Measurements from ENCODE around the gene MARCHF2. TPM values are rescaled to one million over a fixed set of nuclear protein-coding genes. Genes with fewer than 3 reads are reported as not detected.
"Not testable (repeated sequence)": the region's sequence is repeated elsewhere in the genome, so short reads cannot be mapped to it uniquely, and the experiment has no call there.

MARCHF2 gene
- total RNA-seq, 1 experiment from 2014 or later = 10.1 TPM

- DNase-seq = no peak
- no peak overlapping the region for H3K9ac ChIP-seq (ENCODE audit: low read length)
- no peaks in the 10 kb centered on the region for H3K9me3 ChIP-seq (ENCODE audit: low read length)
- H3K4me3 ChIP-seq (ENCODE audit: low read length) = no peak overlapping the region
- no peak overlapping the region for H2AFZ ChIP-seq (ENCODE audit: low read length)
- no peaks in the 10 kb centered on the region for H3K36me3 ChIP-seq (ENCODE audit: insufficient read depth, low read length)
- H3K27me3 ChIP-seq (ENCODE audit: low read length) = no peaks in the 10 kb centered on the region
- no peaks in the 10 kb centered on the region for H3K9me2 ChIP-seq (replicated peaks; ENCODE audit: insufficient read depth, low read length)
- H4K20me1 ChIP-seq (ENCODE audit: insufficient read depth, low read depth, low read length) = no peaks in the 10 kb centered on the region
- no peaks in the 10 kb centered on the region; the same call in 1 of the 2 replicates for H3K4me1 ChIP-seq (ENCODE audit: low read length)
- H3K27ac ChIP-seq (ENCODE audit: low read length) = no peak overlapping the region
- H3K4me2 ChIP-seq (ENCODE audit: low read depth, low read length, poor library complexity, severe bottlenecking) = no peak overlapping the region
- no peaks in the 10 kb centered on the region for H3K79me2 ChIP-seq (ENCODE audit: low read length)
These were observed 16.7 kb downstream of the MARCHF2 start for GRCh38 chr19:8429826-8430225.

GRCh38 chr19:8430650-8431049, 17.5 kb downstream of the MARCHF2 start:
- Histone ChIP-seq H3K4me2 (ENCODE audit: low read depth, low read length, poor library complexity, severe bottlenecking) (no peak overlapping the region), H4K20me1 (ENCODE audit: insufficient read depth, low read depth, low read length) (no peaks in the 10 kb centered on the region), H3K9me2 (replicated peaks; ENCODE audit: insufficient read depth, low read length) (no peaks in the 10 kb centered on the region), H3K9me3 (ENCODE audit: low read length) (no peaks in the 10 kb centered on the region), H3K79me2 (ENCODE audit: low read length) (no peaks in the 10 kb centered on the region), H3K9ac (ENCODE audit: low read length) (no peak overlapping the region), H3K36me3 (ENCODE audit: insufficient read depth, low read length) (no peaks in the 10 kb centered on the region), H3K4me1 (ENCODE audit: low read length) (no peaks in the 10 kb centered on the region; the same call in 1 of the 2 replicates), H3K27me3 (ENCODE audit: low read length) (no peaks in the 10 kb centered on the region), H2AFZ (ENCODE audit: low read length) (no peak overlapping the region), H3K4me3 (ENCODE audit: low read length) (no peak overlapping the region), H3K27ac (ENCODE audit: low read length) (no peak overlapping the region)
- peak; percentile 16 for DNase-seq

- no peak for DNase-seq
- Histone ChIP-seq H3K9me2 (replicated peaks; ENCODE audit: insufficient read depth, low read length) (no peaks in the 10 kb centered on the region), H3K4me3 (ENCODE audit: low read length) (no peak overlapping the region), H3K9ac (ENCODE audit: low read length) (no peak overlapping the region), H3K4me1 (ENCODE audit: low read length) (no peaks in the 10 kb centered on the region; the same call in 1 of the 2 replicates), H3K36me3 (ENCODE audit: insufficient read depth, low read length) (no peaks in the 10 kb centered on the region), H3K4me2 (ENCODE audit: low read depth, low read length, poor library complexity, severe bottlenecking) (no peak overlapping the region), H3K27me3 (ENCODE audit: low read length) (no peaks in the 10 kb centered on the region), H4K20me1 (ENCODE audit: insufficient read depth, low read depth, low read length) (no peaks in the 10 kb centered on the region), H2AFZ (ENCODE audit: low read length) (no peak overlapping the region), H3K79me2 (ENCODE audit: low read length) (no peaks in the 10 kb centered on the region), H3K9me3 (ENCODE audit: low read length) (no peaks in the 10 kb centered on the region), H3K27ac (ENCODE audit: low read length) (no peak overlapping the region)
These were observed 25.1 kb downstream of the MARCHF2 start for GRCh38 chr19:8438236-8438635.

- H3K4me3 ChIP-seq (ENCODE audit: low read length) = no peak overlapping the region
- peaks cover 22% of the 10 kb centered on the region for H3K79me2 ChIP-seq (ENCODE audit: low read length)
- no peak overlapping the region for H3K27ac ChIP-seq (ENCODE audit: low read length)
- no peaks in the 10 kb centered on the region for H3K9me3 ChIP-seq (ENCODE audit: low read length)
- H3K4me2 ChIP-seq (ENCODE audit: low read depth, low read length, poor library complexity, severe bottlenecking) = no peak overlapping the region
- no peak overlapping the region for H3K9ac ChIP-seq (ENCODE audit: low read length)
- no peak overlapping the region for H2AFZ ChIP-seq (ENCODE audit: low read length)
- DNase-seq = no peak
- H3K9me2 ChIP-seq (replicated peaks; ENCODE audit: insufficient read depth, low read length) = no peaks in the 10 kb centered on the region
- H3K36me3 ChIP-seq (ENCODE audit: insufficient read depth, low read length) = peaks cover 7% of the 10 kb centered on the region
- peaks cover 17% of the 10 kb centered on the region for H4K20me1 ChIP-seq (ENCODE audit: insufficient read depth, low read depth, low read length)
- H3K4me1 ChIP-seq (ENCODE audit: low read length) = peaks cover 17% of the 10 kb centered on the region
- H3K27me3 ChIP-seq (ENCODE audit: low read length) = no peaks in the 10 kb centered on the region
These were observed 28.8 kb downstream of the MARCHF2 start for GRCh38 chr19:8441725-8442544.

- Histone ChIP-seq H3K4me3 (ENCODE audit: low read length) (peak overlapping the region; percentile 97), H3K36me3 (ENCODE audit: insufficient read depth, low read length) (peaks cover 15% of the 10 kb centered on the region), H3K9ac (ENCODE audit: low read length) (peak overlapping the region; percentile 100), H3K4me2 (ENCODE audit: low read depth, low read length, poor library complexity, severe bottlenecking) (peak overlapping the region; percentile 79), H4K20me1 (ENCODE audit: insufficient read depth, low read depth, low read length) (peaks cover 33% of the 10 kb centered on the region), H2AFZ (ENCODE audit: low read length) (peak overlapping the region; percentile 68), H3K4me1 (ENCODE audit: low read length) (peaks cover 30% of the 10 kb centered on the region), H3K79me2 (ENCODE audit: low read length) (peaks cover 44% of the 10 kb centered on the region)
- H3K27me3 ChIP-seq (ENCODE audit: low read length); H3K9me3 ChIP-seq (ENCODE audit: low read length); H3K9me2 ChIP-seq (replicated peaks; ENCODE audit: insufficient read depth, low read length); H3K27ac ChIP-seq (ENCODE audit: low read length); DNase-seq: not testable (repeated sequence)
These were observed 31.1 kb downstream of the MARCHF2 start for GRCh38 chr19:8444140-8444676.

GRCh38 chr19:8444677-8445487, 31.8 kb downstream of the MARCHF2 start, which contains the start of gene HNRNPM:
TSS of gene HNRNPM (plus strand) at chr19:8444975. CDS start at chr19:8444999, 24 bp downstream.
- DNase-seq = peak; percentile 99
- Histone ChIP-seq H3K4me3 (ENCODE audit: low read length) (peak within 1 kb of the TSS; percentile 97), H3K9ac (ENCODE audit: low read length) (peak within 1 kb of the TSS; percentile 100), H2AFZ (ENCODE audit: low read length) (peak within 1 kb of the TSS; percentile 68), H3K4me2 (ENCODE audit: low read depth, low read length, poor library complexity, severe bottlenecking) (peak within 1 kb of the TSS; percentile 79), H3K27me3 (ENCODE audit: low read length) (no peaks in the 10 kb centered on the region), H3K4me1 (ENCODE audit: low read length) (peaks cover 30% of the 10 kb centered on the region), H4K20me1 (ENCODE audit: insufficient read depth, low read depth, low read length) (peaks cover 37% of the 10 kb centered on the region), H3K79me2 (ENCODE audit: low read length) (peaks cover 51% of the 10 kb centered on the region), H3K9me2 (replicated peaks; ENCODE audit: insufficient read depth, low read length) (no peaks in the 10 kb centered on the region), H3K9me3 (ENCODE audit: low read length) (no peaks in the 10 kb centered on the region), H3K27ac (ENCODE audit: low read length) (peak within 1 kb of the TSS; percentile 76), H3K36me3 (ENCODE audit: insufficient read depth, low read length) (peaks cover 15% of the 10 kb centered on the region)

GRCh38 chr19:8445488-8446001, 32.4 kb downstream of the MARCHF2 start:
- H3K27ac ChIP-seq (ENCODE audit: low read length) = peak overlapping the region; percentile 76
- DNase-seq = peak; percentile 82
- no peak overlapping the region; the same call in 1 of the 2 replicates for H2AFZ ChIP-seq (ENCODE audit: low read length)
- no peaks in the 10 kb centered on the region for H3K27me3 ChIP-seq (ENCODE audit: low read length)
- H3K9me2 ChIP-seq (replicated peaks; ENCODE audit: insufficient read depth, low read length) = no peaks in the 10 kb centered on the region
- peaks cover 30% of the 10 kb centered on the region for H3K4me1 ChIP-seq (ENCODE audit: low read length)
- peak overlapping the region; percentile 79 for H3K4me2 ChIP-seq (ENCODE audit: low read depth, low read length, poor library complexity, severe bottlenecking)
- peak overlapping the region; percentile 100 for H3K9ac ChIP-seq (ENCODE audit: low read length)
- H3K4me3 ChIP-seq (ENCODE audit: low read length) = peak overlapping the region; percentile 97
- peaks cover 42% of the 10 kb centered on the region for H4K20me1 ChIP-seq (ENCODE audit: insufficient read depth, low read depth, low read length)
- H3K9me3 ChIP-seq (ENCODE audit: low read length) = no peaks in the 10 kb centered on the region
- peaks cover 57% of the 10 kb centered on the region for H3K79me2 ChIP-seq (ENCODE audit: low read length)
- peaks cover 15% of the 10 kb centered on the region for H3K36me3 ChIP-seq (ENCODE audit: insufficient read depth, low read length)
